Neural progenitor cell (in vitro differentiated cells): ENCODE data around the gene EVL. TPM values are rescaled to one million over a fixed set of nuclear protein-coding genes. Genes with fewer than 3 reads are reported as not detected.

Experiments
- DNase-seq: peaks from one replicate; pipeline ENCODE4 v3.0.0-alpha.2; 2016; ENCODE audit warnings: low spot score
- H2AFZ ChIP-seq: fragments of 200-600 bp; sonication (generic); replicated peaks from 2 replicates; pipeline ENCODE4 v1.6.1; 2016; ENCODE audit warnings: antibody characterized with exemption
- H3F3A ChIP-seq: fragments of 200-600 bp; sonication (generic); 2 replicates; pipeline ENCODE4 v1.6.1; 2016; ENCODE audit warnings: antibody characterized with exemption, low read depth
- H3K27ac ChIP-seq: fragments of 200-600 bp; sonication (generic); 2 replicates; pipeline ENCODE4 v1.5.1; 2016; ENCODE audit warnings: mild to moderate bottlenecking
- H3K27me3 ChIP-seq: fragments of 200-600 bp; sonication (generic); 2 replicates; pipeline ENCODE4 v1.6.1; 2016; ENCODE audit warnings: mild to moderate bottlenecking, moderate library complexity
- H3K36me3 ChIP-seq: fragments of 200-600 bp; sonication (generic); 2 replicates; pipeline ENCODE4 v1.5.1; 2016
- H3K4me1 ChIP-seq: fragments of 200-600 bp; sonication (generic); 2 replicates; pipeline ENCODE4 v1.6.1; 2016; ENCODE audit warnings: mixed run types
- H3K4me2 ChIP-seq: fragments of 200-600 bp; sonication (generic); 2 replicates; pipeline ENCODE4 v1.6.1; 2016
- H3K4me3 ChIP-seq: fragments of 200-600 bp; sonication (generic); 2 replicates; pipeline ENCODE4 v1.5.1; 2016
- H3K79me2 ChIP-seq: fragments of 200-600 bp; sonication (generic); 2 replicates; pipeline ENCODE4 v1.6.1; 2016; ENCODE audit warnings: low read depth
- H3K9ac ChIP-seq: fragments of 200-600 bp; sonication (generic); 2 replicates; pipeline ENCODE4 v1.6.1; 2016
- H3K9me3 ChIP-seq: fragments of 200-600 bp; sonication (generic); 2 replicates; pipeline ENCODE4 v1.5.1; 2016; ENCODE audit warnings: low read depth
- H4K20me1 ChIP-seq: fragments of 200-600 bp; sonication (generic); 2 replicates; pipeline ENCODE4 v1.6.1; 2016; ENCODE audit warnings: low read depth
- H3K27ac Mint-ChIP-seq: 3 replicates; pipeline ENCODE4 v1.8.0; 2021; ENCODE audit warnings: mixed read lengths
- H3K27me3 Mint-ChIP-seq: 2 replicates; pipeline ENCODE4 v1.8.0; 2022; ENCODE audit warnings: low read depth, mild to moderate bottlenecking, inconsistent platforms, moderate library complexity, mixed read lengths; ENCODE audit not compliant: insufficient read depth
- H3K36me3 Mint-ChIP-seq: 3 replicates; pipeline ENCODE4 v1.8.0; 2021; ENCODE audit warnings: mixed read lengths
- H3K4me1 Mint-ChIP-seq: 3 replicates; pipeline ENCODE4 v1.8.0; 2021; ENCODE audit warnings: mixed read lengths
- H3K4me3 Mint-ChIP-seq: 3 replicates; pipeline ENCODE4 v1.8.0; 2021; ENCODE audit warnings: mild to moderate bottlenecking, moderate library complexity, mixed read lengths
- H3K9me3 Mint-ChIP-seq: 3 replicates; pipeline ENCODE4 v1.8.0; 2020; ENCODE audit warnings: mixed read lengths
- CTCF ChIP-seq: fragments of 200-600 bp; sonication (generic); IDR thresholded peaks from 2 replicates; pipeline ENCODE4 v1.5.1; 2017; ENCODE audit warnings: antibody characterized with exemption, mild to moderate bottlenecking
- EZH2 ChIP-seq: fragments of 200-600 bp; sonication (generic); IDR thresholded peaks from 2 replicates; pipeline ENCODE4 v1.6.1; 2017; ENCODE audit warnings: antibody characterized with exemption, mild to moderate bottlenecking, moderate library complexity
- EZH2phosphoT487 ChIP-seq: fragments of 200-600 bp; sonication (generic); IDR thresholded peaks from 2 replicates; pipeline ENCODE4 v1.6.1; 2017; ENCODE audit warnings: antibody characterized with exemption
- total RNA-seq: library from RNA; depleted of rRNA; stranded (reverse); fragments of >200 nt; gene quantifications from 2 replicates; pipeline ENCODE4 v1.2.3, GENCODE V29; 2015; ENCODE audit warnings: low replicate concordance

Gene EVL
- total RNA-seq, 1 donor from 2014 or later, result 49.2 TPM

- H3K4me1 ChIP-seq, result no peaks in the 10 kb centered on the region
- no peaks in the 10 kb centered on the region for H3K36me3 ChIP-seq
- peaks cover 18% of the 10 kb centered on the region for H3K4me1 Mint-ChIP-seq
- no peaks in the 10 kb centered on the region for H3K36me3 Mint-ChIP-seq
- no peaks in the 10 kb centered on the region for H3F3A ChIP-seq
- H3K4me3 ChIP-seq, result no peak overlapping the region
- no peak for DNase-seq
- no peaks in the 10 kb centered on the region for H3K27me3 ChIP-seq
- TF ChIP-seq EZH2phosphoT487 (no peak), EZH2 (no peak), CTCF (no peak)
- H2AFZ ChIP-seq, result no peak overlapping the region
- no peaks in the 10 kb centered on the region for H3K9me3 ChIP-seq
- no peak overlapping the region for H3K27ac Mint-ChIP-seq
- no peaks in the 10 kb centered on the region for H3K9me3 Mint-ChIP-seq
- H3K27ac ChIP-seq, result no peak overlapping the region
- H4K20me1 ChIP-seq, result peaks cover 44% of the 10 kb centered on the region
- no peak overlapping the region for H3K4me2 ChIP-seq
- H3K27me3 Mint-ChIP-seq, result no peaks in the 10 kb centered on the region
- peaks cover 20% of the 10 kb centered on the region for H3K79me2 ChIP-seq
- H3K9ac ChIP-seq, result no peak overlapping the region
- H3K4me3 Mint-ChIP-seq, result no peak overlapping the region
Measured at GRCh38 chr14:100065942-100066574, 836 bp downstream of the EVL start.

GRCh38 chr14:100066962-100067361 lies 1.7 kb downstream of the EVL start:
- Histone ChIP-seq H2AFZ (no peak overlapping the region), H3K79me2 (peaks cover 20% of the 10 kb centered on the region), H3K36me3 (no peaks in the 10 kb centered on the region), H3K4me3 (no peak overlapping the region), H3F3A (no peaks in the 10 kb centered on the region), H3K27me3 (no peaks in the 10 kb centered on the region), H3K9me3 (no peaks in the 10 kb centered on the region), H3K4me1 (no peaks in the 10 kb centered on the region), H3K4me2 (no peak overlapping the region), H4K20me1 (peaks cover 53% of the 10 kb centered on the region), H3K9ac (no peak overlapping the region), H3K27ac (no peak overlapping the region)
- TF ChIP-seq EZH2 (no peak), EZH2phosphoT487 (no peak), CTCF (no peak)
- Mint-ChIP-seq H3K9me3 (no peaks in the 10 kb centered on the region), H3K4me1 (peaks cover 20% of the 10 kb centered on the region), H3K27me3 (no peaks in the 10 kb centered on the region), H3K36me3 (no peaks in the 10 kb centered on the region), H3K4me3 (no peak overlapping the region), H3K27ac (no peak overlapping the region)
- no peak for DNase-seq

- Mint-ChIP-seq H3K27ac (no peak overlapping the region), H3K4me1 (peaks cover 20% of the 10 kb centered on the region), H3K9me3 (no peaks in the 10 kb centered on the region), H3K36me3 (no peaks in the 10 kb centered on the region), H3K4me3 (no peak overlapping the region), H3K27me3 (peaks cover 2% of the 10 kb centered on the region)
- no peak overlapping the region for H3K4me3 ChIP-seq
- peaks cover 20% of the 10 kb centered on the region for H3K79me2 ChIP-seq
- H3K27me3 ChIP-seq, result no peaks in the 10 kb centered on the region
- no peak overlapping the region for H3K4me2 ChIP-seq
- no peak overlapping the region for H3K27ac ChIP-seq
- TF ChIP-seq EZH2, result no peak
- TF ChIP-seq EZH2phosphoT487, result no peak
- TF ChIP-seq CTCF, result no peak
- H2AFZ ChIP-seq, result no peak overlapping the region
- H4K20me1 ChIP-seq, result peaks cover 55% of the 10 kb centered on the region
- H3F3A ChIP-seq, result no peaks in the 10 kb centered on the region
- no peak overlapping the region for H3K9ac ChIP-seq
- H3K4me1 ChIP-seq, result no peaks in the 10 kb centered on the region
- H3K36me3 ChIP-seq, result no peaks in the 10 kb centered on the region
- DNase-seq, result no peak
- H3K9me3 ChIP-seq, result no peaks in the 10 kb centered on the region
Measured at GRCh38 chr14:100067481-100067880, 2.3 kb downstream of the EVL start.
